Measurements from ENCODE around the gene LMF2.

Gene LMF2

GRCh38 chr22:50529416-50529896 is 22.0 kb upstream of the LMF2 start:
- ChIA-PET POLR2A (no interaction called here), CTCF (no interaction called here)
- TF ChIP-seq NFRKB (IDR thresholded peaks at IDR 0.05): no peak
- no peak for TF ChIP-seq ARNT (IDR thresholded peaks at IDR 0.05)
- no peak for TF ChIP-seq PKNOX1 (IDR thresholded peaks at IDR 0.05)
- no peak for TF ChIP-seq SUZ12 (IDR thresholded peaks at IDR 0.05)
- no peak for TF ChIP-seq FOXK2 (IDR thresholded peaks at IDR 0.05)
- TF ChIP-seq LEF1 (IDR thresholded peaks at IDR 0.05; ENCODE audit: borderline replicate concordance): no peak
- no peak for TF ChIP-seq BHLHE40 (IDR thresholded peaks at IDR 0.05; ENCODE audit: borderline replicate concordance)
- no peak for TF ChIP-seq TARDBP (IDR thresholded peaks at IDR 0.05)
- TF ChIP-seq FOXM1 (IDR thresholded peaks at IDR 0.05; ENCODE audit: borderline replicate concordance): no peak
- no peak for TF ChIP-seq FOXA1 (IDR thresholded peaks at IDR 0.05)
- TF ChIP-seq SP1 (IDR thresholded peaks at IDR 0.05): no peak
- TF ChIP-seq L3MBTL2 (conservative IDR thresholded peaks at IDR 0.05): no peak
- no peak for TF ChIP-seq ZNF384 (IDR thresholded peaks at IDR 0.05)
- TF ChIP-seq CTBP1 (IDR thresholded peaks at IDR 0.05; ENCODE audit: borderline replicate concordance): no peak
- no peak for TF ChIP-seq ELF4 (IDR thresholded peaks at IDR 0.05)
- no peak for TF ChIP-seq HDGF (IDR thresholded peaks at IDR 0.05; ENCODE audit: borderline replicate concordance)
- DNase-seq (ENCODE audit: extremely low spot score): no peak

GRCh38 chr22:50528682-50529415 is 21.3 kb upstream of the LMF2 start:
- TF ChIP-seq BHLHE40 (IDR thresholded peaks at IDR 0.05; ENCODE audit: borderline replicate concordance) (no peak), L3MBTL2 (conservative IDR thresholded peaks at IDR 0.05) (0 out of 2 replicates have a peak, but pooled peaks have one; percentile 27), CTBP1 (IDR thresholded peaks at IDR 0.05; ENCODE audit: borderline replicate concordance) (no peak), ZNF384 (IDR thresholded peaks at IDR 0.05) (no peak), PKNOX1 (IDR thresholded peaks at IDR 0.05) (no peak)
- ChIA-PET POLR2A (interaction anchor here (0.6 kb wide), 1 partner anchor 20 kb away, joined by 3 read pairs; no protein-coding TSS in a partner anchor), CTCF (no interaction called here)
- no peak for DNase-seq (ENCODE audit: extremely low spot score)

- TF ChIP-seq TARDBP (IDR thresholded peaks at IDR 0.05) (no peak), CTBP1 (IDR thresholded peaks at IDR 0.05; ENCODE audit: borderline replicate concordance) (no peak), SP1 (IDR thresholded peaks at IDR 0.05) (no peak), SUZ12 (IDR thresholded peaks at IDR 0.05) (no peak)
- no peak for DNase-seq (ENCODE audit: extremely low spot score)
- ChIA-PET POLR2A (interaction anchor here (0.6 to 7.1 kb wide), 2 partner anchors 19 kb away, joined by 3 to 193 read pairs; partner anchors contain the start of genes LMF2 and NCAPH2), CTCF (no interaction called here)
Observed at GRCh38 chr22:50527921-50528681, 20.6 kb upstream of the LMF2 start.

GRCh38 chr22:50526834-50527801 is 19.6 kb upstream of the LMF2 start:
- no peak for TF ChIP-seq FOXK2 (IDR thresholded peaks at IDR 0.05)
- TF ChIP-seq LEF1 (IDR thresholded peaks at IDR 0.05; ENCODE audit: borderline replicate concordance): no peak
- TF ChIP-seq SUZ12 (IDR thresholded peaks at IDR 0.05): no peak
- no peak for TF ChIP-seq CTBP1 (IDR thresholded peaks at IDR 0.05; ENCODE audit: borderline replicate concordance)
- TF ChIP-seq HDGF (IDR thresholded peaks at IDR 0.05; ENCODE audit: borderline replicate concordance): no peak
- no peak for TF ChIP-seq ELF4 (IDR thresholded peaks at IDR 0.05)
- no peak for TF ChIP-seq FOXM1 (IDR thresholded peaks at IDR 0.05; ENCODE audit: borderline replicate concordance)
- TF ChIP-seq BHLHE40 (IDR thresholded peaks at IDR 0.05; ENCODE audit: borderline replicate concordance): no peak
- no peak for TF ChIP-seq ARNT (IDR thresholded peaks at IDR 0.05)
- TF ChIP-seq ZNF384 (IDR thresholded peaks at IDR 0.05): no peak
- no peak for TF ChIP-seq NFRKB (IDR thresholded peaks at IDR 0.05)
- TF ChIP-seq PKNOX1 (IDR thresholded peaks at IDR 0.05): no peak; the same call in 1 of the 2 replicates
- no peak for TF ChIP-seq SP1 (IDR thresholded peaks at IDR 0.05)
- no peak for TF ChIP-seq L3MBTL2 (conservative IDR thresholded peaks at IDR 0.05)
- TF ChIP-seq TARDBP (IDR thresholded peaks at IDR 0.05): no peak
- no peak for TF ChIP-seq FOXA1 (IDR thresholded peaks at IDR 0.05)
- DNase-seq (ENCODE audit: extremely low spot score): no peak
- CTCF ChIA-PET: interaction anchor here (0.6 kb wide), 2 partner anchors 56 to 193 kb away, joined by 3 read pairs; partner anchors contain the start of gene CHKB
- POLR2A ChIA-PET: interaction anchor here (2.4 to 7.1 kb wide), 3 partner anchors 18 to 94 kb away, joined by 11 to 193 read pairs (median 59); partner anchors contain the start of genes LMF2, NCAPH2 and SYCE3
